HepG2 (cell line): ENCODE results near the gene CMYA5. TPM values are rescaled to one million over a fixed set of nuclear protein-coding genes. Genes with fewer than 3 reads are reported as not detected.

Experiments used
- ATAC-seq: fragments of 200-7000 bp; cut with Tn5 transposase; 3 replicates; pipeline ENCODE4 v1.9.1; 2020; ENCODE audit warnings: mild to moderate bottlenecking, moderate library complexity
- BruUV-seq: library from RNA; stranded (reverse); fragments of 400-500 nt; replicated peaks from 2 replicates; lab custom pipeline; 2021; lab: Mats Ljungman, UMichigan
- CTCF ChIA-PET: fragments of 300-600 bp; formaldehyde crosslinking; extraction: SDS; loops from one replicate; lab custom pipeline; 2021; ENCODE audit warnings: low total read pairs, inconsistent platforms, low intra/inter-chr PET ratio; lab: Yijun Ruan, JAX
- POLR2A ChIA-PET: fragments of 350-600 bp; sonication (Branson Sonifier 250); formaldehyde crosslinking; loops from one replicate; lab custom pipeline; 2020; ENCODE audit warnings: antibody characterized with exemption, inconsistent platforms; lab: Yijun Ruan, JAX
- DNase-seq: peaks from one replicate; pipeline ENCODE4 v3.0.0-alpha.2; 2015; ENCODE audit warnings: low spot score
- FAIRE-seq: peaks from 3 replicates; lab custom pipeline; 2011; peaks lifted over from hg19 to GRCh38; lab: Jason Lieb, UNC
- H2AFZ ChIP-seq: one replicate; pipeline ENCODE4 v1.6.1; 2011; ENCODE audit warnings: low read length, inconsistent platforms
- H3K27ac ChIP-seq: fragments of 300-600 bp; 3 replicates; pipeline ENCODE4 v1.8.0; 2011; ENCODE audit warnings: mixed run types, mild to moderate bottlenecking, mixed read lengths, low read length, inconsistent platforms; ENCODE audit not compliant: insufficient read depth; ENCODE audit errors: extremely low read length
- H3K27me3 ChIP-seq, 2 experiments: fragments of 200-600 bp in 1 of 2; 2 replicates in 1 of 2; 3 replicates in 1 of 2; pipeline versions ENCODE4 v1.6.0 to v1.8.0; 2011; ENCODE audit warnings: low read length in 2 of 2, mild to moderate bottlenecking in 2 of 2, moderate library complexity in 2 of 2, inconsistent platforms in 1 of 2; ENCODE audit not compliant: insufficient read depth in 2 of 2, control insufficient read depth in 1 of 2
- H3K36me3 ChIP-seq, 2 experiments: fragments of 200-600 bp in 1 of 2; replicated peaks in 1 of 2; 2 replicates in 1 of 2; 3 replicates in 1 of 2; pipeline versions ENCODE4 v1.5.1 to v1.8.0; 2011; ENCODE audit warnings: low read length in 2 of 2, inconsistent platforms in 1 of 2; ENCODE audit not compliant: insufficient read depth in 2 of 2, control insufficient read depth in 1 of 2
- H3K4me1 ChIP-seq: 2 replicates; pipeline ENCODE4 v1.5.1; 2012; ENCODE audit warnings: low read length, inconsistent platforms; ENCODE audit not compliant: insufficient read depth
- H3K4me2 ChIP-seq: 2 replicates; pipeline ENCODE4 v1.6.0; 2011; ENCODE audit warnings: low read depth, low read length, inconsistent platforms
- H3K4me3 ChIP-seq, 3 experiments: fragments of 200-600 bp in 1 of 3; sonication (generic), shearing (Covaris generic) in 1 of 3; replicated peaks in 1 of 3; 2 replicates each; pipeline ENCODE4 v1.5.1; 2011 to 2016; ENCODE audit warnings: low read length in 3 of 3, inconsistent platforms in 2 of 3, low read depth in 2 of 3, mild to moderate bottlenecking in 2 of 3, control low read depth in 1 of 3, mixed read lengths in 1 of 3; ENCODE audit not compliant: insufficient read depth in 1 of 3
- H3K79me2 ChIP-seq: one replicate; pipeline ENCODE4 v1.6.1; 2011; ENCODE audit warnings: low read length, inconsistent platforms; ENCODE audit not compliant: insufficient read depth
- H3K9ac ChIP-seq: 2 replicates; pipeline ENCODE4 v1.6.0; 2011; ENCODE audit warnings: mild to moderate bottlenecking, low read depth, low read length, inconsistent platforms; ENCODE audit not compliant: insufficient read depth
- H3K9me3 ChIP-seq: 2 replicates; pipeline ENCODE4 v1.5.1; 2012; ENCODE audit warnings: mild to moderate bottlenecking, low read length
- H4K20me1 ChIP-seq: 2 replicates; pipeline ENCODE4 v1.6.0; 2011; ENCODE audit warnings: inconsistent platforms, mild to moderate bottlenecking, low read length, moderate library complexity; ENCODE audit not compliant: insufficient read depth
- ARID5B ChIP-seq: IDR thresholded peaks from 2 replicates; pipeline ENCODE4 v1.4.0; 2020; ENCODE audit warnings: mild to moderate bottlenecking, missing genetic modification reagents
- BHLHE40 ChIP-seq: IDR thresholded peaks from 2 replicates; pipeline ENCODE4 v1.6.1; 2011; ENCODE audit warnings: low read length, improper control_type of control experiment
- HDAC1 ChIP-seq: sonication (generic); formaldehyde crosslinking; IDR thresholded peaks from 2 replicates; pipeline ENCODE4 v1.5.1; 2020; ENCODE audit warnings: mild to moderate bottlenecking, missing genetic modification reagents
- IKZF4 ChIP-seq: sonication (generic); formaldehyde crosslinking; IDR thresholded peaks from 2 replicates; pipeline ENCODE4 v1.5.1; 2020; ENCODE audit warnings: borderline replicate concordance, mild to moderate bottlenecking, low read depth, missing genetic modification reagents; ENCODE audit errors: not compliant biosample characterization
- NAIF1 ChIP-seq: sonication (generic); formaldehyde crosslinking; IDR thresholded peaks from 2 replicates; pipeline ENCODE4 v1.5.0; 2020; ENCODE audit warnings: mild to moderate bottlenecking, missing genetic modification reagents, borderline replicate concordance
- NR2C2 ChIP-seq: sonication (generic); formaldehyde crosslinking; IDR thresholded peaks from 2 replicates; pipeline ENCODE4 v1.4.0; 2020; ENCODE audit warnings: missing genetic modification reagents, mild to moderate bottlenecking, moderate library complexity, borderline replicate concordance
- NR2F2 ChIP-seq: IDR thresholded peaks from 2 replicates; pipeline ENCODE4 v1.6.1; 2012; ENCODE audit warnings: low read depth, inconsistent platforms, borderline replicate concordance
- NR2F6 ChIP-seq, 2 experiments: IDR thresholded peaks; 2 replicates each; pipeline ENCODE4 v1.6.1; 2016; ENCODE audit warnings: antibody characterized with exemption in 1 of 2, mild to moderate bottlenecking in 1 of 2
- SALL1 ChIP-seq: sonication (generic); formaldehyde crosslinking; IDR thresholded peaks from 2 replicates; pipeline ENCODE4 v1.8.0; 2022; ENCODE audit warnings: mild to moderate bottlenecking, missing genetic modification reagents
- SOX5 ChIP-seq: IDR thresholded peaks from 2 replicates; pipeline ENCODE4 v1.6.1; 2016; ENCODE audit warnings: borderline replicate concordance
- SOX6 ChIP-seq, 2 experiments: fragments of 450-650 bp in 1 of 2; sonication (generic) in 1 of 2; formaldehyde crosslinking in 1 of 2; IDR thresholded peaks; 2 replicates each; pipeline versions ENCODE4 v1.4.0 to v1.6.1; 2017 to 2020; ENCODE audit warnings: antibody characterized with exemption in 1 of 2, mild to moderate bottlenecking in 1 of 2, missing genetic modification reagents in 1 of 2
- ZNF101 ChIP-seq: sonication (generic); formaldehyde crosslinking; IDR thresholded peaks from 2 replicates; pipeline ENCODE4 v1.4.0; 2020; ENCODE audit warnings: mild to moderate bottlenecking, low read depth, missing genetic modification reagents, borderline replicate concordance
- ZNF230 ChIP-seq: sonication (generic); formaldehyde crosslinking; IDR thresholded peaks from 2 replicates; pipeline ENCODE4 v1.4.0; 2020; ENCODE audit warnings: mild to moderate bottlenecking, missing genetic modification reagents
- ZNF350 ChIP-seq: sonication (generic); formaldehyde crosslinking; IDR thresholded peaks from 2 replicates; pipeline ENCODE4 v1.4.0; 2020; ENCODE audit warnings: mild to moderate bottlenecking, low read depth, missing genetic modification reagents, borderline replicate concordance
- ZNF660 ChIP-seq: sonication (generic); formaldehyde crosslinking; IDR thresholded peaks from 2 replicates; pipeline ENCODE4 v1.5.1; 2020; ENCODE audit warnings: mild to moderate bottlenecking, low read depth, missing genetic modification reagents, borderline replicate concordance
- ZNF678 ChIP-seq: sonication (generic); formaldehyde crosslinking; IDR thresholded peaks from 2 replicates; pipeline ENCODE4 v1.4.0; 2020; ENCODE audit warnings: mild to moderate bottlenecking, missing genetic modification reagents
- WGBS: methylation state at CpG from one replicate; pipeline ENCODE4 v1.1.6; 2017; ENCODE audit warnings: low lambda C conversion rate; 5-methylcytosine and 5-hydroxymethylcytosine counted together
- in situ Hi-C: cut with HindIII; loops from 2 replicates; pipeline ENCODE4 v1.10.0; 2017; ENCODE audit warnings: low pct_unique_long_range_greater_than_20kb; ENCODE audit not compliant: extremely low pct_ligation_motif_present
- intact Hi-C: fragments of 100-400 bp; cut with micrococcal nuclease; formaldehyde crosslinking; loops from one replicate; pipeline ENCODE4 v1.10.0; 2022; ENCODE audit not compliant: unreplicated experiment
- polyA plus RNA-seq, 8 experiments: library from polyadenylated mRNA; depleted of rRNA in 3 of 8; stranded (reverse) in 7 of 8; unstranded in 1 of 8; fragments of >200 nt; fragmentation: Illumina TruSeq in 4 of 8; extraction: Trizol in 4 of 8; gene quantifications; 2 replicates each; pipeline versions ENCODE4 v1.2.1 to v1.2.3, GENCODE V29; 2011 to 2016; ENCODE audit warnings: low read depth in 4 of 8, missing spikeins in 1 of 8, mixed read lengths in 1 of 8; ENCODE audit not compliant: insufficient read depth in 1 of 8
- total RNA-seq, 5 experiments: library from RNA; depleted of rRNA; stranded (reverse); fragments of >200 nt; fragmentation: Illumina TruSeq; extraction: Trizol; gene quantifications; 2 replicates each; pipeline ENCODE4 v1.2.3, GENCODE V29; 2016; ENCODE audit warnings: low read depth in 1 of 5
- TF ChIP-seq, protein P1 (sequence below): IDR thresholded peaks from 2 replicates; pipeline ENCODE4 v1.6.1; 2016; ENCODE audit warnings: mild to moderate bottlenecking

Gene CMYA5
- total and polyA plus RNA-seq, 2 of the 13 experiments (the other 11 are each of a cell fraction or from before 2014, with no cell fraction given), result 0.13 to 0.51 TPM

DNA sequence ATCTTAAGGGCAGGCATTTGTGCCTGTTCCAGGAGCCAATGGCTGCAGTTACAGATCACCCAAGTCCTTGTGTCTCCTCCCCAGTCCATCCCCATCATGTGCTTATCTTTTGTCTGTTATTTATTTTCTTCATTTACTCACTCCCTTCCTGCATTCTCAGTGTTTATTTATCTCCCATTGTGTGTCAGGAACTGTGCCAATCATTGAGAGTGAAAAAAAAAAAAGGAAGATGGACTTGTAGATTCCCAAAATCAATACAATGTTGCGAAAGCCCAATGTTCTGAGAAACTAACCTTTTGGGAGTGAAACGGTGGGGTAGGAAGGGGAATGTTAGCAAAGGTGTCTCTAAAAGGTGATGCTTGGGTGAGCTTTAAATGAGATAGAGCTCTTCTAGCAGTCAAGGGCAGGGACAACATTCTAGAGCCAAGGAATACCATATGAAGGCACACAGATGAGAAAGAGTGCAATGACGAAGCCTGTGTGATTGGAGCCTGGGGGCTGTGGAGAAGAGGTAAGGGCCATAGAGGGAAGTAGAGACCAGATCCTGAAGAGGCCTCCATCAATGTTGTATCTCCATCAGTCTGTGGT is 53.0 kb downstream of the CMYA5 start:
- no peaks in the 10 kb centered on the region for H3K36me3 ChIP-seq
- BruUV-seq, result no TSS peak
- H3K4me1 ChIP-seq, result peaks cover 13% of the 10 kb centered on the region
- H3K9ac ChIP-seq, result no peak overlapping the region
- intact Hi-C loops, result no loop called here
- peak; percentile 54 for DNase-seq
- no peak overlapping the region for H3K27ac ChIP-seq
- peak; percentile 86 for ATAC-seq
- in situ Hi-C loops, result no loop called here
- H3K9me3 ChIP-seq, result no peaks in the 10 kb centered on the region
- 24% methylated on average over 3 of the region's 3 CpGs for WGBS
- no peak overlapping the region for H2AFZ ChIP-seq
- H3K4me3 ChIP-seq, result no peak overlapping the region
- H3K79me2 ChIP-seq, result no peaks in the 10 kb centered on the region
- CTCF ChIA-PET, result no interaction called here
- POLR2A ChIA-PET, result no interaction called here
- peaks cover 0 to 6% of the 10 kb centered on the region in 2 experiments; a peak in 1 of 5 replicates for H3K27me3 ChIP-seq
- no peak for FAIRE-seq
- no peak overlapping the region for H3K4me2 ChIP-seq
- no peaks in the 10 kb centered on the region for H4K20me1 ChIP-seq
- TF ChIP-seq ZNF101 (CRISPR knock-in tag), result no peak
- TF ChIP-seq HDAC1, result peak; percentile 63
- no peak for TF ChIP-seq NR2F6 (IDR thresholded peaks at IDR 0.05)
- TF ChIP-seq NR2F6 (CRISPR knock-in tag; IDR thresholded peaks at IDR 0.05), result no peak
- TF ChIP-seq SOX5 (CRISPR knock-in tag), result peak; percentile 97
- TF ChIP-seq ZNF350, result no peak
- TF ChIP-seq NAIF1 (CRISPR knock-in tag), result no peak
- TF ChIP-seq NR2C2 (CRISPR knock-in tag), result peak; percentile 40; the same call in 1 of the 2 replicates
- 0 out of 2 replicates have a peak, but pooled peaks have one; percentile 17 for TF ChIP-seq NR2F2
- TF ChIP-seq SOX6 (IDR thresholded peaks at IDR 0.05), result no peak
- TF ChIP-seq SOX6 (CRISPR knock-in tag; IDR thresholded peaks at IDR 0.05), result peak; percentile 99
- no peak for TF ChIP-seq ZNF230
- peak; percentile 85 for TF ChIP-seq ARID5B
- TF ChIP-seq IKZF4 (CRISPR knock-in tag), result no peak
- no peak for TF ChIP-seq ZNF678 (CRISPR knock-in tag)
- no peak for TF ChIP-seq ZNF660 (CRISPR knock-in tag)
- TF ChIP-seq SALL1 (CRISPR knock-in tag), result peak; percentile 15; the same call in 1 of the 2 replicates
- TF ChIP-seq, protein P1, sequence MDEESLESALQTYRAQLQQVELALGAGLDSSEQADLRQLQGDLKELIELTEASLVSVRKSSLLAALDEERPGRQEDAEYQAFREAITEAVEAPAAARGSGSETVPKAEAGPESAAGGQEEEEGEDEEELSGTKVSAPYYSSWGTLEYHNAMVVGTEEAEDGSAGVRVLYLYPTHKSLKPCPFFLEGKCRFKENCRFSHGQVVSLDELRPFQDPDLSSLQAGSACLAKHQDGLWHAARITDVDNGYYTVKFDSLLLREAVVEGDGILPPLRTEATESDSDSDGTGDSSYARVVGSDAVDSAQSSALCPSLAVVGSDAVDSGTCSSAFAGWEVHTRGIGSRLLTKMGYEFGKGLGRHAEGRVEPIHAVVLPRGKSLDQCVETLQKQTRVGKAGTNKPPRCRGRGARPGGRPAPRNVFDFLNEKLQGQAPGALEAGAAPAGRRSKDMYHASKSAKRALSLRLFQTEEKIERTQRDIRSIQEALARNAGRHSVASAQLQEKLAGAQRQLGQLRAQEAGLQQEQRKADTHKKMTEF (CRISPR knock-in tag), result peak; percentile 63; the same call in 1 of the 2 replicates
- 0 out of 2 replicates have a peak, but pooled peaks have one; percentile 21 for TF ChIP-seq BHLHE40
